ENCODE measurements around the gene CASP8AP2.

DNA sequence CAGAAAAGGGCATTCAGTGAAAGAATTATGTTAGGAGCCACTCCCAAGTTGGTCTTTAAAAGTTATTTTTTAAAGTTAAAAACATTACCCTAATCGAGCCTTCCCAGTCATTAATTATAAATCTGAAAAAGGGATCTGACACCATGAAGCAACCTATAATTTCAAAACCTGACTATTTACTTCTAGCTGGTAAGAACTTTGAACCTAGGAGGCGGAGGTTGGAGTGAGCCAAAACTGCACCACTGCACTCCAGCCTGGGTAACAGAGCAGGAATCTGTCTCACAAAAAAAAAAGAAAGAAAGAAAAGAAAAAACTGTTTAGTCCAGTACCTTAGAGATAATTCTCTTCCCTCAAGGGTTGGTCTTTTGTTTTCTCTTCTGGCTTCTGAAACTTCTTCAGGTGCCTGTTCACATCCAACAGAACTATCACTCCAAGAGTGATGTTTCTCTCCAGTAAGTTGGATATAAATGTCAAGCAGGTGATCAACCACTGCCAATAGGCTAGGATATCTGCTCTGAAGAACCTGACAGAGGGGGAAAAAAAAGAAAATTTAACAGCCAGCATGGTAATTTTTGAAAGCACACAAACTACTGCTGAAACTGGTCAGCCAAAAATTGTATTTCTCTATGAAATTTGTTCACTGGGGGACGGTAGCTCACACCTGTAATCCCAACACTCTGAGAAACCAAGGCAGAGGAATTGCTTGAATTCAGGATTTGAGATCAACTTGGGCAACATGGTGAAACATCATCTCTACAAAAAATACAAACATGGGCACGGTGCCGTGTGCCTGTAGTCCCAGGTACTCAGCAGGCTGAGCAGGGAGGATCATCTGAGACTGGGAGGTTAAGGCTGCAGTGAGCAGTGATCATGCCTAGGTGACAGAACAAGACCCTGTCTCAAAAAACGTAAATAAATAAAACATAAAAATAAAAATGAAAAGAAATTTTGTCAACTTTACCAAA, 48.3 kb upstream of the CASP8AP2 start:
- TF ChIP-seq, protein P1, sequence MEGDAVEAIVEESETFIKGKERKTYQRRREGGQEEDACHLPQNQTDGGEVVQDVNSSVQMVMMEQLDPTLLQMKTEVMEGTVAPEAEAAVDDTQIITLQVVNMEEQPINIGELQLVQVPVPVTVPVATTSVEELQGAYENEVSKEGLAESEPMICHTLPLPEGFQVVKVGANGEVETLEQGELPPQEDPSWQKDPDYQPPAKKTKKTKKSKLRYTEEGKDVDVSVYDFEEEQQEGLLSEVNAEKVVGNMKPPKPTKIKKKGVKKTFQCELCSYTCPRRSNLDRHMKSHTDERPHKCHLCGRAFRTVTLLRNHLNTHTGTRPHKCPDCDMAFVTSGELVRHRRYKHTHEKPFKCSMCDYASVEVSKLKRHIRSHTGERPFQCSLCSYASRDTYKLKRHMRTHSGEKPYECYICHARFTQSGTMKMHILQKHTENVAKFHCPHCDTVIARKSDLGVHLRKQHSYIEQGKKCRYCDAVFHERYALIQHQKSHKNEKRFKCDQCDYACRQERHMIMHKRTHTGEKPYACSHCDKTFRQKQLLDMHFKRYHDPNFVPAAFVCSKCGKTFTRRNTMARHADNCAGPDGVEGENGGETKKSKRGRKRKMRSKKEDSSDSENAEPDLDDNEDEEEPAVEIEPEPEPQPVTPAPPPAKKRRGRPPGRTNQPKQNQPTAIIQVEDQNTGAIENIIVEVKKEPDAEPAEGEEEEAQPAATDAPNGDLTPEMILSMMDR (IDR thresholded peaks at IDR 0.05) = no peak
- TF ChIP-seq POLR2AphosphoS5 (IDR thresholded peaks at IDR 0.05) (no peak), POLR2A (IDR thresholded peaks at IDR 0.05) (no peak), EP300 (IDR thresholded peaks at IDR 0.05) (no peak)

Measured in sigmoid colon (tissue), 4 donors.